GM19025 (cell line): ENCODE measurements around the gene GPR162.

Source experiments
- ATAC-seq: cut with Tn5 transposase; IDR thresholded peaks from one replicate; pipeline ENCODE4 v1.9.1; 2021; ENCODE audit warnings: mild to moderate bottlenecking, low read depth, moderate library complexity; ENCODE audit not compliant: unreplicated experiment

GPR162 gene

GRCh38 chr12:6821591-6822425, at the start of gene GPR162:
Gene GPR162, plus strand, starts transcription at chr12:6821821. Its CDS starts 2,078 bp downstream, at chr12:6823899.
- no peak for ATAC-seq

- ATAC-seq, result no peak
Observed at GRCh38 chr12:6772331-6772695, 49.3 kb upstream of the GPR162 start, which contains the start of gene LAG3. Gene LAG3, plus strand, starts transcription at chr12:6772520. Its CDS starts 333 bp downstream, at chr12:6772853.

GRCh38 chr12:6772726-6773589, 48.7 kb upstream of the GPR162 start:
- no peak for ATAC-seq

- ATAC-seq, result no peak
Observed at GRCh38 chr12:6773590-6774351, 47.9 kb upstream of the GPR162 start.

DNA sequence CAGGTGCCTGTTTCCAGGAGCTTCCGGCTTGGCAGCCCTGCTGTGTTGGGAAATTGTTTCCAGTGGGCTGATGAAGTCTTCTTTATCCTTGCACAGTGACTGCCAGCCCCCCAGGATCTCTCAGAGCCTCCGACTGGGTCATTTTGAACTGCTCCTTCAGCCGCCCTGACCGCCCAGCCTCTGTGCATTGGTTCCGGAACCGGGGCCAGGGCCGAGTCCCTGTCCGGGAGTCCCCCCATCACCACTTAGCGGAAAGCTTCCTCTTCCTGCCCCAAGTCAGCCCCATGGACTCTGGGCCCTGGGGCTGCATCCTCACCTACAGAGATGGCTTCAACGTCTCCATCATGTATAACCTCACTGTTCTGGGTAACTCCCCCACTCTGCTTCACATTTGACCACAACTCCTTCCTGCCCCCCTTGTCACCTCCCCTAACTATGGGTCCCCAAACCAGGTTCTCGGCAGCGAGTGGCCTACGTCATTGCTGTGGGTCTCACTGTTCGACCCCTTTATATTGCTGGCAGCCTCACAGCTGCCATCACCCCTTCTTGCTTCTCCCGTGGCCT, 47.0 kb upstream of the GPR162 start:
- ATAC-seq, result no peak

- no peak for ATAC-seq
Observed at GRCh38 chr12:6775185-6776174, 46.1 kb upstream of the GPR162 start.

DNA sequence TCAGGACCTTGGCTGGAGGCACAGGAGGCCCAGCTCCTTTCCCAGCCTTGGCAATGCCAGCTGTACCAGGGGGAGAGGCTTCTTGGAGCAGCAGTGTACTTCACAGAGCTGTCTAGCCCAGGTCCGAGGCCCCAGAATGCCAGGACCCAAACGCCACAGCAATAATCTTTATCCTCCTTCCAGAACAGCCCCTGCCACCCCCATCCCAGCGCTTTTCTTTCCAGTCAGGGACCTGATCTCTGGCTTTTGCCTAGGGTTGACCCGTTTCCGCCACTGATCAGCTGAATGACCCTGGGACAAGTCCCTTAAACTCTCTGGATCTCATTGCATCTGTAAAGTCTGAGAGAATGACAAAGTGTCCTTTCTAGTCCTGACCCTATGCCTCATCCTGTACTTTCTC, 44.2 kb upstream of the GPR162 start:
- ATAC-seq, result no peak

GRCh38 chr12:6778217-6778573, 43.4 kb upstream of the GPR162 start:
- ATAC-seq, result no peak

GRCh38 chr12:6778574-6779550, 42.8 kb upstream of the GPR162 start:
- ATAC-seq, result peak; percentile 71

DNA sequence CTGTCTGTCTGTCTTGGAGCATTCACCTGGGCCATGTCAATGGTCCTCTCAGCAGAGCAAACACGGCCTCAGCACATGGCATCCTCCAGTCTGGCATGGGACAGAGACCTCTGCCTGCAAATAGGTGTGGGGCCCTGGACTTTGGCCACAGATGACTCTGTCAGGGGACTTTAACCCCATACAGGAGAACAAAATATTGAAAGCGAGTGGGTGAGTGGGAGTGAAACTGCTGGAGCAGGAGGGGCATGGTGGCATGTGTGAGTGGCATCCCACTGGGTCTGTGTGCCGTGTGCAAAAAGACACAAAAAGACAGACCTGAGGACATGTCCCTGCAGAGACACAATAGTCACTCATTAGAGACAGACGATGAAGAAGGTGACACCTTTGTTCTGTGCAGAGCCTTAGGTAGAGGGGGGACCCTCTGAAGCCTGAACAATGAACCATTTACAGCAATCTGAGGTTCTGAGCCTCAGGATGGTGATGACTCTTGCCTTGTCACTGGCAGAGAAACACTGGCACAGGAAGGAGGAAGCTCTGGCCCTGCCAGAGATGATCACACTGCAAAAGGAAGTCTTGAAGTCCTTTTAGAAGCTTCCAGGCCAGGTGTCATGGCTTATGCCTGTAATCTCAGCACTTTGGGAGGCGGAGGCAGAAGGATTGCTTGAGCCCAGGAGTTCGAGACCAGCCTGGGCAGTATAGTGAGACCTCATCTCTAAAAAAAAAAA, 41.8 kb upstream of the GPR162 start:
- no peak for ATAC-seq

GRCh38 chr12:6780573-6780972, 41.0 kb upstream of the GPR162 start:
- no peak for ATAC-seq

DNA sequence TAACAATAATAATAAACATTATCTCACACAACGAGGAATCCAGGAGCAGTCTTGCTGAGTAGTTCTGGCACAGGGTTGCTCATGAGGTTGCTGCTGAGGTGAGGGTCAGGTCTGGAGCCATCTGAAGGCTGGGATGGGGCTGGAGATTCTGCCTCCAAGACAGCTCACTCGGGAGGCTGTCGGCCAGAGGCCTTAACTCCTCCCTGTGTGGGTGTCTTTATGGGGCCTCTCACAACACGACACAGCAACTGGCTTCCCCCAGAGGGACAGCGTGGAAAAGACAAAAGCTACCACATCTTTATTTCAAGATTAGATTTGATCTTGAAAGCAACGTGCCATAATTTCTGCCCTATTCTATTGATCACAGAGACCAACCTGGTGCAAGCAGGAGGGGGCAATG, 39.5 kb upstream of the GPR162 start:
- no peak for ATAC-seq

GRCh38 chr12:6782850-6783566, 38.6 kb upstream of the GPR162 start:
- ATAC-seq, result no peak

DNA sequence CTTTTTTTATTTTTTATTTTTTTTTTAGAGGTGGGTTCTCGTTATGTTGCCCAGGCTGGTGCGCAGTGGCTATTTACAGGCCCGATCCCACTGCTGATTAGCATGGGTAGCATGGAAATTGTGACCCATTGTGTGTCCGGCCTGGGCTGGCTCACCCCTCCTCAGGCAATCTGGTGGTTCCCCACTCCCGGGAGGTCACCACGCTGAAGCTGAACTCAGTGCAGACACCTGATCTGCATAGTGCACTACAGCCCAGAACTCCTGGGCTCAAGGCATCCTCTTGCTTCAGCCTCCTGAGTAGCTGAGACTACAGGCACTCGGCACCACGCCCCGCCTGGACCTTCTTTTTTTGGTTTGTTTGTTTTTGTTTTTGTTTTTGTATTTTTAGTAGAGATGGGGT, 37.8 kb upstream of the GPR162 start:
- ATAC-seq, result no peak

GRCh38 chr12:6784296-6784695, 37.3 kb upstream of the GPR162 start:
- no peak for ATAC-seq

DNA sequence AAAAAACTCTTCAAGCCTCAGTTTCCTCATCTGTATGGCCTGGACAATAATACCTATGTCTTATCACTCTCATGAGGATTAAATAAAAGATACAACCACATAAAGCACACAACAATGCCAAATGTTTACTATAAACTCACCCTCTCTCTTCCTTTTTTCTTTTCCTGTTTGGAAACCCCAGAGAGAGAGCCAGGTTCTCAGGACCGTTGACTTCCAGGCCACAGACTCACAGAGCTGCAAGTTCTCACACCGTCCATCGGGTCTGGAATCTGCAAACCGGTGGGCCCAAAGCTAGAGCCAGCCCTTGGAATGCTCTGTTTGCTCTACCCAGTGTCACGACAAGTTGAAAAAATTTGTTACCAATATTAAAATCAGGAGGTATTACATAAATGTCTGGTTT, 36.9 kb upstream of the GPR162 start:
- ATAC-seq, result no peak
